ENCODE data around the gene TRAPPC5.

TRAPPC5 gene

GRCh38 chr19:7730286-7731217, 49.9 kb downstream of the TRAPPC5 start:
- no peak for DNase-seq (ENCODE audit: low spot score)

GRCh38 chr19:7731218-7731595, 50.6 kb downstream of the TRAPPC5 start:
- no peak for DNase-seq (ENCODE audit: low spot score)

GRCh38 chr19:7731615-7732014, 51.0 kb downstream of the TRAPPC5 start:
- DNase-seq (ENCODE audit: low spot score), result no peak

- no peak for DNase-seq (ENCODE audit: low spot score)
Measured at GRCh38 chr19:7732045-7732444, 51.4 kb downstream of the TRAPPC5 start, which contains the start of gene CLEC4G. Gene CLEC4G, minus strand, starts transcription at chr19:7732110. Its CDS starts 8 bp downstream, at chr19:7732102.

- DNase-seq (ENCODE audit: low spot score), result no peak
Measured at GRCh38 chr19:7733376-7733775, 52.7 kb downstream of the TRAPPC5 start.

- no peak for DNase-seq (ENCODE audit: low spot score)
Measured at GRCh38 chr19:7734220-7735203, 53.9 kb downstream of the TRAPPC5 start.

DNA sequence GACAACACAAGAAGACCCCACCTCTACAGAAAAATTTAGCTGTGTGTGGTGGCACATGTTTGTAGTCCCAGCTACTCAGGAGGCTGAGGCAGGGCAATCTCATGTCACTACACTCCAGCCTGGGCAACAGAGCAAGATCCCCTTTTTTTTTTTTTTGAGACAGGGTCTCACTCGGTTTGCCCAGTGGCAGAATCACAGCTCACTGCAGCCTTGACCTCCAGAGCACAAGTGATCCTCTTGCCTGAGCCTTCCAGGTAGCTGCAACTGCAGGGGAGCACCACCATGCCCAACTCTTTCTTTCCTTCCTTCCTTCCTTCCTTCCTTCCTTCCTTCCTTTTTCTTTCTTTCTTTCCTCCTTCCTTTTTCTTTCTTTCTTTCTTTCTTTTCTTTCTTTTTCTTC, 55.5 kb downstream of the TRAPPC5 start:
- no peak for DNase-seq (ENCODE audit: low spot score)

- DNase-seq (ENCODE audit: low spot score), result no peak
Measured at GRCh38 chr19:7737215-7737614, 56.6 kb downstream of the TRAPPC5 start.

All from SK-N-DZ (cell line).